HepG2 (cell line): ENCODE measurements around the gene PDLIM7. TPM values are rescaled to one million over a fixed set of nuclear protein-coding genes. Genes with fewer than 3 reads are reported as not detected.

Experiments used
- CREBL2 ChIP-seq: sonication (generic); formaldehyde crosslinking; IDR thresholded peaks from 2 replicates; pipeline ENCODE4 v1.8.1; 2023; ENCODE audit warnings: missing genetic modification reagents, mild to moderate bottlenecking, borderline replicate concordance
- KAT8 ChIP-seq: IDR thresholded peaks from 2 replicates; pipeline ENCODE4 v1.6.1; 2016; ENCODE audit warnings: missing genetic modification reagents, missing compliant biosample characterization
- MAZ ChIP-seq, 2 experiments: sonication (generic) in 1 of 2; formaldehyde crosslinking in 1 of 2; IDR thresholded peaks; 2 replicates each; pipeline versions ENCODE4 v1.5.0 to v1.6.1; 2012 to 2020; ENCODE audit warnings: low read depth in 2 of 2, mild to moderate bottlenecking in 2 of 2, borderline replicate concordance in 1 of 2, improper control_type of control experiment in 1 of 2, low read length in 1 of 2, missing genetic modification reagents in 1 of 2, moderate library complexity in 1 of 2
- MBNL3 ChIP-seq: fragments of 250-450 bp; sonication (Bioruptor Pico); conservative IDR thresholded peaks from 2 replicates; pipeline ENCODE4 v1.8.0; 2022; ENCODE audit warnings: mild to moderate bottlenecking, inconsistent platforms
- MED1 ChIP-seq: sonication (generic); formaldehyde crosslinking; IDR thresholded peaks from 2 replicates; pipeline ENCODE4 v1.4.0; 2020; ENCODE audit warnings: missing genetic modification reagents
- MNT ChIP-seq: fragments of 450-650 bp; IDR thresholded peaks from 2 replicates; pipeline ENCODE4 v1.6.1; 2016
- PHF5A ChIP-seq: IDR thresholded peaks from one replicate; pipeline ENCODE4 v1.6.1; 2018; ENCODE audit warnings: low read depth, missing genetic modification reagents; ENCODE audit not compliant: unreplicated experiment
- RXRB ChIP-seq: IDR thresholded peaks from 2 replicates; pipeline ENCODE4 v1.6.1; 2016; ENCODE audit warnings: borderline replicate concordance, missing genetic modification reagents, missing compliant biosample characterization
- SAP130 ChIP-seq: IDR thresholded peaks from 2 replicates; pipeline ENCODE4 v1.6.1; 2016; ENCODE audit warnings: low read depth
- SMC3 ChIP-seq: IDR thresholded peaks from 2 replicates; pipeline ENCODE4 v1.6.1; 2011; ENCODE audit warnings: low read length, improper control_type of control experiment
- YEATS4 ChIP-seq: sonication (generic); formaldehyde crosslinking; IDR thresholded peaks from 2 replicates; pipeline ENCODE4 v1.4.0; 2020; ENCODE audit warnings: missing genetic modification reagents, borderline replicate concordance
- ZBTB38 ChIP-seq: sonication (generic); formaldehyde crosslinking; IDR thresholded peaks from 2 replicates; pipeline ENCODE4 v1.5.1; 2020; ENCODE audit warnings: mild to moderate bottlenecking, missing genetic modification reagents
- ZNF160 ChIP-seq: sonication (generic); formaldehyde crosslinking; IDR thresholded peaks from 2 replicates; pipeline ENCODE4 v1.8.0; 2022; ENCODE audit warnings: mild to moderate bottlenecking, inconsistent platforms, missing genetic modification reagents
- ZNF17 ChIP-seq: sonication (generic); formaldehyde crosslinking; IDR thresholded peaks from 2 replicates; pipeline ENCODE4 v1.5.0; 2020; ENCODE audit warnings: mild to moderate bottlenecking, missing genetic modification reagents
- ZNF740 ChIP-seq: sonication (generic); formaldehyde crosslinking; IDR thresholded peaks from 2 replicates; pipeline ENCODE4 v1.4.0; 2020; ENCODE audit warnings: missing genetic modification reagents
- polyA plus RNA-seq, 8 experiments: library from polyadenylated mRNA; depleted of rRNA in 3 of 8; stranded (reverse) in 7 of 8; unstranded in 1 of 8; fragments of >200 nt; fragmentation: Illumina TruSeq in 4 of 8; extraction: Trizol in 4 of 8; gene quantifications; 2 replicates each; pipeline versions ENCODE4 v1.2.1 to v1.2.3, GENCODE V29; 2011 to 2016; ENCODE audit warnings: low read depth in 4 of 8, missing spikeins in 1 of 8, mixed read lengths in 1 of 8; ENCODE audit not compliant: insufficient read depth in 1 of 8
- total RNA-seq, 5 experiments: library from RNA; depleted of rRNA; stranded (reverse); fragments of >200 nt; fragmentation: Illumina TruSeq; extraction: Trizol; gene quantifications; 2 replicates each; pipeline ENCODE4 v1.2.3, GENCODE V29; 2016; ENCODE audit warnings: low read depth in 1 of 5
- TF ChIP-seq, protein P1 (sequence below): sonication (generic); formaldehyde crosslinking; IDR thresholded peaks from 2 replicates; pipeline ENCODE4 v1.5.1; 2020; ENCODE audit warnings: mild to moderate bottlenecking, missing genetic modification reagents, moderate library complexity
- TF ChIP-seq, protein P2 (sequence below): sonication (generic); formaldehyde crosslinking; IDR thresholded peaks from 2 replicates; pipeline ENCODE4 v1.8.1; 2023; ENCODE audit warnings: mild to moderate bottlenecking, moderate library complexity, missing genetic modification reagents
- TF ChIP-seq, protein P3 (sequence below): sonication (generic); formaldehyde crosslinking; IDR thresholded peaks from 2 replicates; pipeline ENCODE4 v1.4.0; 2020; ENCODE audit warnings: missing genetic modification reagents
- TF ChIP-seq, protein P4 (sequence below): IDR thresholded peaks from 2 replicates; pipeline ENCODE4 v1.6.1; 2016

The PDLIM7 gene
- total and polyA plus RNA-seq, 2 of the 13 experiments (the other 11 are each of a cell fraction or from before 2014, with no cell fraction given): 21.1 to 31.3 TPM

- TF ChIP-seq, protein P1, sequence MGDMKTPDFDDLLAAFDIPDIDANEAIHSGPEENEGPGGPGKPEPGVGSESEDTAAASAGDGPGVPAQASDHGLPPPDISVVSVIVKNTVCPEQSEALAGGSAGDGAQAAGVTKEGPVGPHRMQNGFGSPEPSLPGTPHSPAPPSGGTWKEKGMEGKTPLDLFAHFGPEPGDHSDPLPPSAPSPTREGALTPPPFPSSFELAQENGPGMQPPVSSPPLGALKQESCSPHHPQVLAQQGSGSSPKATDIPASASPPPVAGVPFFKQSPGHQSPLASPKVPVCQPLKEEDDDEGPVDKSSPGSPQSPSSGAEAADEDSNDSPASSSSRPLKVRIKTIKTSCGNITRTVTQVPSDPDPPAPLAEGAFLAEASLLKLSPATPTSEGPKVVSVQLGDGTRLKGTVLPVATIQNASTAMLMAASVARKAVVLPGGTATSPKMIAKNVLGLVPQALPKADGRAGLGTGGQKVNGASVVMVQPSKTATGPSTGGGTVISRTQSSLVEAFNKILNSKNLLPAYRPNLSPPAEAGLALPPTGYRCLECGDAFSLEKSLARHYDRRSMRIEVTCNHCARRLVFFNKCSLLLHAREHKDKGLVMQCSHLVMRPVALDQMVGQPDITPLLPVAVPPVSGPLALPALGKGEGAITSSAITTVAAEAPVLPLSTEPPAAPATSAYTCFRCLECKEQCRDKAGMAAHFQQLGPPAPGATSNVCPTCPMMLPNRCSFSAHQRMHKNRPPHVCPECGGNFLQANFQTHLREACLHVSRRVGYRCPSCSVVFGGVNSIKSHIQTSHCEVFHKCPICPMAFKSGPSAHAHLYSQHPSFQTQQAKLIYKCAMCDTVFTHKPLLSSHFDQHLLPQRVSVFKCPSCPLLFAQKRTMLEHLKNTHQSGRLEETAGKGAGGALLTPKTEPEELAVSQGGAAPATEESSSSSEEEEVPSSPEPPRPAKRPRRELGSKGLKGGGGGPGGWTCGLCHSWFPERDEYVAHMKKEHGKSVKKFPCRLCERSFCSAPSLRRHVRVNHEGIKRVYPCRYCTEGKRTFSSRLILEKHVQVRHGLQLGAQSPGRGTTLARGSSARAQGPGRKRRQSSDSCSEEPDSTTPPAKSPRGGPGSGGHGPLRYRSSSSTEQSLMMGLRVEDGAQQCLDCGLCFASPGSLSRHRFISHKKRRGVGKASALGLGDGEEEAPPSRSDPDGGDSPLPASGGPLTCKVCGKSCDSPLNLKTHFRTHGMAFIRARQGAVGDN: peak; percentile 6
- TF ChIP-seq, protein P2, sequence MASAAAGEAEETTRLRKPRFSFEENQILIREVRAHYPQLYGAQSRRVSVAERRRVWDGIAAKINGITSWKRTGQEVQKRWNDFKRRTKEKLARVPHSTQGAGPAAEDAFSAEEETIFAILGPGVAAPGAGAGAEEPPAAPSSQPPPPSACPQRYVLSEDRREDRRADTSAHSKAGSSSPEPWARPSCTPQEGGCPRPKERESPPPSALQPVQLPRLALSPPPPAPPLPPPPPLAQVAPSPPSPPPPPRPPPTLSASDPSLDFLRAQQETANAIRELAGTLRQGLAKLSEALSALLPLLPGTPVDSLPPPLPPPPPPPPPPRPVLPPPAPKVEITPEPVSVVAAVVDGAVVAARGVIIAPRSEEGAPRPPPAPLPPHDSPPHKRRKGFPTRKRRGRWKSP (CRISPR knock-in tag): peak; percentile 78
- TF ChIP-seq MED1 (peak; percentile 60), ZNF740 (CRISPR knock-in tag) (no peak), ZNF17 (CRISPR knock-in tag) (no peak), YEATS4 (CRISPR knock-in tag) (no peak; the same call in 1 of the 2 replicates), SMC3 (peak; percentile 50; the same call in 1 of the 2 replicates), KAT8 (CRISPR knock-in tag) (peak; percentile 50; the same call in 1 of the 2 replicates), PHF5A (CRISPR knock-in tag) (no peak), MNT (0 out of 2 replicates have a peak, but pooled peaks have one; percentile 3), SAP130 (peak; percentile 75; the same call in 1 of the 2 replicates), RXRB (CRISPR knock-in tag) (peak; percentile 57; the same call in 1 of the 2 replicates), ZNF160 (no peak), MBNL3 (CRISPR knock-in tag) (no peak), ZBTB38 (CRISPR knock-in tag) (no peak), MAZ (IDR thresholded peaks at IDR 0.05; ENCODE audit: borderline replicate concordance, low read depth, low read length) (peak; percentile 64), MAZ (CRISPR knock-in tag; IDR thresholded peaks at IDR 0.05; ENCODE audit: low read depth) (peak; percentile 70; the same call in 1 of the 2 replicates), CREBL2 (CRISPR knock-in tag) (0 out of 2 replicates have a peak, but pooled peaks have one; percentile 55)
- TF ChIP-seq, protein P3, sequence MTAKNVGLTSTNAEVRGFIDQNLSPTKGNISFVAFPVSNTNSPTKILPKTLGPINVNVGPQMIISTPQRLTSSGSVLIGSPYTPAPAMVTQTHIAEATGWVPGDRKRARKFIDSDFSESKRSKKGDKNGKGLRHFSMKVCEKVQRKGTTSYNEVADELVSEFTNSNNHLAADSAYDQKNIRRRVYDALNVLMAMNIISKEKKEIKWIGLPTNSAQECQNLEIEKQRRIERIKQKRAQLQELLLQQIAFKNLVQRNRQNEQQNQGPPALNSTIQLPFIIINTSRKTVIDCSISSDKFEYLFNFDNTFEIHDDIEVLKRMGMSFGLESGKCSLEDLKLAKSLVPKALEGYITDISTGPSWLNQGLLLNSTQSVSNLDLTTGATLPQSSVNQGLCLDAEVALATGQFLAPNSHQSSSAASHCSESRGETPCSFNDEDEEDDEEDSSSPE (CRISPR knock-in tag): peak; percentile 15; the same call in 1 of the 2 replicates
- TF ChIP-seq, protein P4, sequence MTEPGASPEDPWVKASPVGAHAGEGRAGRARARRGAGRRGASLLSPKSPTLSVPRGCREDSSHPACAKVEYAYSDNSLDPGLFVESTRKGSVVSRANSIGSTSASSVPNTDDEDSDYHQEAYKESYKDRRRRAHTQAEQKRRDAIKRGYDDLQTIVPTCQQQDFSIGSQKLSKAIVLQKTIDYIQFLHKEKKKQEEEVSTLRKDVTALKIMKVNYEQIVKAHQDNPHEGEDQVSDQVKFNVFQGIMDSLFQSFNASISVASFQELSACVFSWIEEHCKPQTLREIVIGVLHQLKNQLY (CRISPR knock-in tag): peak; percentile 40; the same call in 1 of the 2 replicates
These were observed 42.9 kb downstream of the PDLIM7 start (continued) for GRCh38 chr5:177454397-177455035.
